Mucosa of descending colon (tissue), 3 donors: ENCODE data around the gene UTP14C. TPM values are rescaled to one million over a fixed set of nuclear protein-coding genes. Genes with fewer than 3 reads are reported as not detected.
A peak's percentile ranks its signal among the peaks of the same experiment; 100 is the strongest.

ENCODE experiments used
- ATAC-seq: fragments of 200-7000 bp; cut with Tn5 transposase; one replicate; pipeline ENCODE4 v1.9.1; 2020; ENCODE audit warnings: mild to moderate bottlenecking, moderate library complexity
- DNase-seq, 3 donors: peaks; one replicate each; pipeline ENCODE4 v3.0.0-alpha.2; 2020
- H3K36me3 ChIP-seq: fragments of 200-600 bp; one replicate; pipeline ENCODE4 v1.8.0; 2021; ENCODE audit warnings: low read depth, mild to moderate bottlenecking
- H3K4me1 ChIP-seq: fragments of 200-600 bp; one replicate; pipeline ENCODE4 v1.8.0; 2021; ENCODE audit warnings: low read depth, mild to moderate bottlenecking
- H3K4me3 ChIP-seq: fragments of 200-600 bp; one replicate; pipeline ENCODE4 v1.8.0; 2021; ENCODE audit warnings: mild to moderate bottlenecking
- H3K9me3 ChIP-seq: fragments of 200-600 bp; one replicate; pipeline ENCODE4 v1.8.0; 2021; ENCODE audit warnings: mild to moderate bottlenecking
- CTCF ChIP-seq: fragments of 200-600 bp; IDR thresholded peaks from one replicate; pipeline ENCODE4 v1.8.0; 2022; ENCODE audit warnings: antibody characterized with exemption, mild to moderate bottlenecking
- intact Hi-C, 2 donors: fragments of 100-400 bp; cut with DNase I in 1 of 2; cut with micrococcal nuclease in 1 of 2; formaldehyde crosslinking; loops; one replicate each; pipeline versions ENCODE4 v1.11.0 to v1.11.1; 2022; cut with DNase I, micrococcal nuclease
- total RNA-seq, 3 donors: library from RNA; stranded (reverse); fragmentation: NEBNext Ultra II Directional in 2 of 3; extraction: Animal tissue kit (Norgen Biotek cat#: 25700) in 2 of 3; gene quantifications; one replicate each; pipeline versions ENCODE4 v1.2.1 to v1.2.4, GENCODE V29; 2021 to 2023
- donor health status: DM: no; HTN: no; CAD: no; lungs with moderate emphysema.
- donor health status: DM: no; HTN: no; CAD: no.
- donor health status: DM: no; HTN: yes; CAD: no.

UTP14C gene
- total RNA-seq, 3 donors from 2014 or later = 17.4 to 21.9 (median 20.5) TPM

- Histone ChIP-seq H3K4me3 (no peak overlapping the region), H3K36me3 (no peaks in the 10 kb centered on the region), H3K9me3 (no peaks in the 10 kb centered on the region), H3K4me1 (peaks cover 9% of the 10 kb centered on the region)
- peak; percentile 89 for ATAC-seq
- intact Hi-C loops = loop anchor here in 1 of 2 donors (10.0 kb wide), 1 partner anchor 120 kb away; the partner anchor contains the start of gene NEK5
- peak; percentile 66 to 77 (median 76) for DNase-seq
- TF ChIP-seq CTCF = no peak
Measured at GRCh38 chr13:52004511-52005170, 19.9 kb upstream of the UTP14C start.

GRCh38 chr13:52005841-52006522 lies 18.5 kb upstream of the UTP14C start:
- no peak overlapping the region for H3K4me3 ChIP-seq
- no peak for TF ChIP-seq CTCF
- intact Hi-C loops = loop anchor here in 1 of 2 donors (10.0 kb wide), 1 partner anchor 119 kb away; the partner anchor contains the start of gene NEK5
- H3K4me1 ChIP-seq = peaks cover 15% of the 10 kb centered on the region
- ATAC-seq = no peak
- DNase-seq = no peak
- no peaks in the 10 kb centered on the region for H3K36me3 ChIP-seq
- H3K9me3 ChIP-seq = no peaks in the 10 kb centered on the region

- H3K9me3 ChIP-seq = no peaks in the 10 kb centered on the region
- no peak for TF ChIP-seq CTCF
- peak; percentile 19 for ATAC-seq
- H3K4me1 ChIP-seq = peaks cover 15% of the 10 kb centered on the region
- no peak overlapping the region for H3K4me3 ChIP-seq
- H3K36me3 ChIP-seq = no peaks in the 10 kb centered on the region
- intact Hi-C loops = loop anchor here in 1 of 2 donors (10.0 kb wide), 1 partner anchor 118 kb away; the partner anchor contains the start of gene NEK5
- DNase-seq = no peak
Measured at GRCh38 chr13:52006523-52007245, 17.8 kb upstream of the UTP14C start.

- Histone ChIP-seq H3K9me3 (no peaks in the 10 kb centered on the region), H3K4me3 (no peak overlapping the region), H3K36me3 (no peaks in the 10 kb centered on the region), H3K4me1 (peaks cover 14% of the 10 kb centered on the region)
- no peak for ATAC-seq
- DNase-seq = no peak
- TF ChIP-seq CTCF = no peak
- intact Hi-C loops = loop anchor here in 1 of 2 donors (10.0 kb wide), 1 partner anchor 115 kb away; the partner anchor contains the start of gene NEK5
Measured at GRCh38 chr13:52009946-52010345, 14.5 kb upstream of the UTP14C start.

GRCh38 chr13:52010890-52011631 lies 13.4 kb upstream of the UTP14C start, which contains the start of gene ATP7B:
TSS of gene ATP7B (minus strand) at chr13:52011450. CDS start at chr13:52011337, 113 bp downstream.
- peak in 1 of 3 donors; percentile 53 for DNase-seq
- peak within 1 kb of the TSS; percentile 77 for H3K4me3 ChIP-seq
- H3K36me3 ChIP-seq = no peaks in the 10 kb centered on the region
- no peaks in the 10 kb centered on the region for H3K9me3 ChIP-seq
- intact Hi-C loops = no loop called here
- TF ChIP-seq CTCF = no peak
- ATAC-seq = peak; percentile 40
- H3K4me1 ChIP-seq = peaks cover 14% of the 10 kb centered on the region
